NB4 (cell line): ENCODE data around the gene RBBP6.

Experiments
- CTCF ChIP-seq: IDR thresholded peaks from one replicate; pipeline ENCODE4 v1.5.1; 2012; ENCODE audit warnings: low read depth, low read length
- MYC ChIP-seq: IDR thresholded peaks from 2 replicates; pipeline ENCODE4 v1.6.1; 2011; ENCODE audit warnings: low read depth, low read length
- POLR2A ChIP-seq: IDR thresholded peaks from 2 replicates; pipeline ENCODE4 v1.6.1; 2011; ENCODE audit warnings: mild to moderate bottlenecking; ENCODE audit not compliant: insufficient read length; ENCODE audit errors: extremely low read depth
- TF ChIP-seq, protein P1 (sequence below): IDR thresholded peaks from 2 replicates; pipeline ENCODE4 v1.6.1; 2011; ENCODE audit warnings: low read depth, low read length

DNA sequence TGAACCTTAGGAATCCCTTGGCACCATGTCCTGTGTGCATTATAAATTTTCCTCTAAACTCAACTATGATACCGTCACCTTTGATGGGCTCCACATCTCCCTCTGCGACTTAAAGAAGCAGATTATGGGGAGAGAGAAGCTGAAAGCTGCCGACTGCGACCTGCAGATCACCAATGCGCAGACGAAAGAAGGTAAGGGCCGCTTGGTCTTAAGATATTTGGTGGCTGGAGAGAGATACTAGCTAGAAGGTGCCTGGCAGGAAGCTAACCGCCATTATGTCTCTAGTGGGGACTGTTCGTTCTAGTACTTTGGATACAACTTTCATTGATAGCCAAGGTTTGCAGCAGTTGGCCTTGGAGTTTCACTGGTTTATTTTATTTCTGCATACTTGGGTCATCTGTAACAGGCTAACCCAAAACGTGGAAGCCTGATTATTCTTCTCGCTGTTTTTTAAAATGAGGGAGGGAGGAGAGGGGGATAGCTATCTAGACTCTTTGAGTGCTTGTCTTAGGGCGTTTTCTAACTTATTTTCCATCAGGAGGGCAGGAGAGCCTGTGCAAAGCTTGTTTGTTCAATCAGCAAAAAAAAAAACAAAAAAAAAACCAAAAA is 1.3 kb downstream of the RBBP6 start:
- no peak for TF ChIP-seq CTCF
- no peak for TF ChIP-seq POLR2A
- TF ChIP-seq, protein P1, sequence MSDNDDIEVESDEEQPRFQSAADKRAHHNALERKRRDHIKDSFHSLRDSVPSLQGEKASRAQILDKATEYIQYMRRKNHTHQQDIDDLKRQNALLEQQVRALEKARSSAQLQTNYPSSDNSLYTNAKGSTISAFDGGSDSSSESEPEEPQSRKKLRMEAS, result no peak
- TF ChIP-seq MYC, result no peak
